Embryonic facial prominence (tissue), 1 donor: ENCODE measurements around the gene TEAD4.

Source experiments
- DNase-seq: peaks from one replicate; pipeline ENCODE4 v3.0.0-alpha.2; 2016; ENCODE audit errors: extremely low spot score

TEAD4 gene

DNA sequence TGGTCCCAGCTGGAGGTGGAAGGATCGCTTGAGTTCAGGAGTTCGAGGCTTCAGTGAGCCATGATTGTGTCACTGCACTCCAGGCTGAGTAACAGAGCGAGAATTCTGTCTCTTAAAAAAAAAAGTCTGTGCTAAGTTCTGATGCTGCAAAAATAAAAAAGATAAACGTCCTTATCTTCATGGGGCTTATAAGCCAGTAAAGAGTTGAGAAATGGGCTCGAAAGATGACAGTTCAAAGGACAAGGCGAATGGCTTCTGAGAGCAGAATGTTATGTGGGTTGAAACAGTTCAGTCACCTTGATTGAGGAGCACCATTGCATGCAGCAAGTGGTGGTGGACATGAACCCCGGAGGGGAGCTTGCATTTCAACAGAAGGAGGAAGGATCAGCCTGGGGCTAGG is 122.7 kb downstream of the TEAD4 start:
- no peak for DNase-seq

DNA sequence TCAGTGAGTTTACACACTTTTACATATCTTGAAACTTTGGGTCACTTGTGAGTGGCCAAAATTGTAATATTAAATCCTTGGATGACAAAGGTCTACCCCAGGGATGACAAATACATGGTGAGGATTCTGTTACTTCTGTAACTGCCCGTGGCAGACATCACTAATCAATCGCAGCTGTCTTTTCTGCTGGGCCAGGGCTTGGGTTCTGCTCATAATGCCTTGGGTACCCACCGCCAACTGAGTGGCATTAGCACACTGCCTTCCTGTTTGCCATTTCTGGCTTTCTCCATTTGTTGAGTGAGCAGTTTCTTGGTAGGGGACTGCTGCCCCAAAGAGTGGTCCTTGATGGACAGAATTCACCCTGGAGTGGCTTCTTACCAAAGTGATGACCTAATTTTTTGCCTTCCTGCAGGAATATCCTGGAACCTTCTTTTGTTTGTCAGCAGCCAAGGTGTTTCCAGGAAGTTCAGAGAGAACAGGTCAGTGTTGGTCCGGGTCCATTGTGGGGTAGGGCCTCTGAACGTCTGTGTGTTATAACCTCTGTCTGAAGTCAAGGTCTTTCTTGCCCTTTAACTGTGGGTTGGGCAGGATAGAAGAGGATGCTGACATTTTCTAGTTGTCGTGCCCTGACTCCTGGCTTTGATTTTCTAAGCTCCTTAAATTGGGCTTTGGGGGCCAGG is 124.2 kb downstream of the TEAD4 start:
- no peak for DNase-seq

DNA sequence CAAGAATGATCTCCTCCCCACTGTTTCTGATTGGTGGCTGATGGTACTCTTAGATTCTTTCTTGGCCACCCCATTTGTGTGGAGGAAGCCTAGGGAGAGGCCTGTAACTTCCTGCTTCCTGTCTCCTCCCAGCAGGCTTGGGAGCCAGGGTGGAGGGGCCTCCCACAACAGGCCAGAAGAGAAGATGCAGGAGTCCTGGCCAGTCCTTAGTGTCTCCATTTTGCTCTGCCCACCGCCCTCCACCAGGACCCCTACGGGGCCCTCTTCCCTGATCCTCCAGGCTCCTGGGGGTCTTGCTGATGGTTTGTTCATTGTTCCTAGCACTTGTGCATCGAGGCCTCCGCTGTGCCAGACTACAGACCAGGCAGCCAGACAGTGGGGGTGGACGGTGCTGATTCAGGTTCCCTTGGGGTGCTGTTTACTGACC is 124.7 kb downstream of the TEAD4 start:
- DNase-seq, result no peak

DNA sequence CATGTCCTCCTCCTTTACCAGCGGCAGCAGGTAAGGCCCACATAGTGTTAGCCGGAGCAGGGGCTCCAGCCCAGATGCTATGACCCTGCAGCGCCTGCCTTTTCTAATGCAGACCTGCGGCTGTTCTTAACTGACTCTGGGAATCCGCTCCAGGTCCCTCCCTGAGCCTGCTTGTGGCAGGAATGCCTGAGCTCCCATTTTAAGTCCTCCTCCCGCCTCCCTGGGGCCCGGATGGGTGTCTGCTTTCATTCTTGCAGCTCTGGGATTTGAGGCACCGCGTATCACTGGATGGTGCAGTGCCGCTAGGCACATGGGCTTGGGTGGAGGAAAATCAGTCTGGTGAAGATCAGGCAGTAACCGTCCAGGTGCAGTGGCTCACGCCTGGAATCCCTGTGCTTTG is 125.5 kb downstream of the TEAD4 start:
- no peak for DNase-seq

DNA sequence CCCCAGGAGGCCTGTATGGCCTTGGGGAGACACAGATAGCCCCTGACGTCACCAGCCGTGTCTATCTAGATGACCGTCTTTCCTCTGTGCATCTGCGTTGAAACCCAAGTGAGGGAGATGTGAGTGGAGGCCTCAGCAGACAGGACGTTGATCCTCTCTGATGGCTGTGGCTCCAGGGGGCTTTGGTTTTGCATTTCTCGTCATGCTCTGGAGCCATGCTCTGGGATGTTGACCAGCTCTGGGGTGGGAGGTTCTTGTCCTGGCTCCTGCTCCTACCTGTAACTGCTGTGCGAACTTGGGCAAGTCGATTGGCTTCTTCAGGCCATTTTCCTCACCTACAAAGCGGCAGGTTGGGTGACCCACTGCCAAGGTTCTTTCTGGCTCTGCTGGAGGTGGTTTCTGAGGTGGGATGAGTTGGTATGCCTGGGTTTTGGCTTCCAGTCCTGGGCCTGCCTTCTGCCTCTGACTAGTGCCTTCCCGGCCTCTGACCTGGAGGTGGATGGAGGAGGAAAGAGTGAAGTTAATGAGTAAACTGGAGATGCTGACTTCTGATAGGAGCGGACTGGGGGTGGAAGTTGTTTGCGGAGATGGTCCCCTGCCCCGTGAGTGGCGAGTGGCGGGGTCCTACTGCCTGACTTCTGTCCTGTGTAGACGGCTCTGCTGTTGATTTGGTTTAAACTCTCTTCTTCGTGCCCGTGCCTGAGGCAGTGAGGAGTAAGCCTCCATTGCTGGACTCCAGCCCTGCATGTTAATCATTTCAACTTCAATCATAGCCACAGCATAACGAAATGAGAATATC is 126.3 kb downstream of the TEAD4 start:
- no peak for DNase-seq

DNA sequence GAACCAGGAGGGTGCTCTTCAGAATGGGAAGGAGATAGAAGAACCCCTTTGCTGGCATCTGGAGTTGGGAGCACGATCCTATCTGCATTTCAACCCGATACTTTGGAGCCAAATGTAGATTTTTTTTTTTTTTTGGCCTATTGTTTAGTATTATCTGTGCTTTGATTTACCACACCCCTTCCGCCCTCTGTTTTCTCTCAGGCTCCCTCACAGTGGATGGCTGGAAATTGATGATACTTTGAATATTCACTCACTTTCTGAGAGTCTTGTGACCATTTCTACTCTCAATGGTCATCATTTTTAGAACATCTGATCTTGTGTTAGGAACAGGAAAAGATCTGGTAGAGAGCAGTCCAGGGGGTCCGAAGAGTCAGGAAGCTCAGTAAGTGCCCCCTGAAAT is 127.0 kb downstream of the TEAD4 start:
- DNase-seq, result no peak

DNA sequence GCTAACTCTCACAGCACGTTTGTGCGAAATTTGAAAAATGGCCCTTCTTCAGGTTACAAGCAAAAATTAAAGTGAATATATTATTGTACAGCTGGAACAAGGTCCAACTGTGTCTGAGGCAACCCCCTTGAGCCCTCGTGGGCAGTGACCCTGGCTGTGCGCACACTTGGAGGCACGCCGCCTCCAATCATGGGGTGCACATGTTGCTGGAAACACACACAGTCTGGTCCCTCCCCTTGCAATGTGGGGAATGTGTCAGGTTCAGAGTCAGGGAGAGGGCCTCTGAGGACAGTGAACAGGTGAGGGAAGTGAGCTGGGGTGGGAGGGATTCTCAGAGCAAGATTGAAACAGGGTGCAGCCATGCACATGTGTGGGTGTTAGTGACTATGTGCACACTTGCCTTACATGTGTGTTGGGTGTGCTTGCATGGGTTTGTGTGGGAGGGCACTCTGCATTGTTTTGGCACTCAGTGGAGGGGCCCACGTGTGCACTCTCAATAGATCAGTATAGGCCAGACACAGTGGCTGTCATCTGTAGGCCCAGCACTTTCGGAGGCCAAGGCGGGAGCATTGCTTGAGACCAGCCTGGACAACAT is 127.6 kb downstream of the TEAD4 start:
- DNase-seq, result no peak

DNA sequence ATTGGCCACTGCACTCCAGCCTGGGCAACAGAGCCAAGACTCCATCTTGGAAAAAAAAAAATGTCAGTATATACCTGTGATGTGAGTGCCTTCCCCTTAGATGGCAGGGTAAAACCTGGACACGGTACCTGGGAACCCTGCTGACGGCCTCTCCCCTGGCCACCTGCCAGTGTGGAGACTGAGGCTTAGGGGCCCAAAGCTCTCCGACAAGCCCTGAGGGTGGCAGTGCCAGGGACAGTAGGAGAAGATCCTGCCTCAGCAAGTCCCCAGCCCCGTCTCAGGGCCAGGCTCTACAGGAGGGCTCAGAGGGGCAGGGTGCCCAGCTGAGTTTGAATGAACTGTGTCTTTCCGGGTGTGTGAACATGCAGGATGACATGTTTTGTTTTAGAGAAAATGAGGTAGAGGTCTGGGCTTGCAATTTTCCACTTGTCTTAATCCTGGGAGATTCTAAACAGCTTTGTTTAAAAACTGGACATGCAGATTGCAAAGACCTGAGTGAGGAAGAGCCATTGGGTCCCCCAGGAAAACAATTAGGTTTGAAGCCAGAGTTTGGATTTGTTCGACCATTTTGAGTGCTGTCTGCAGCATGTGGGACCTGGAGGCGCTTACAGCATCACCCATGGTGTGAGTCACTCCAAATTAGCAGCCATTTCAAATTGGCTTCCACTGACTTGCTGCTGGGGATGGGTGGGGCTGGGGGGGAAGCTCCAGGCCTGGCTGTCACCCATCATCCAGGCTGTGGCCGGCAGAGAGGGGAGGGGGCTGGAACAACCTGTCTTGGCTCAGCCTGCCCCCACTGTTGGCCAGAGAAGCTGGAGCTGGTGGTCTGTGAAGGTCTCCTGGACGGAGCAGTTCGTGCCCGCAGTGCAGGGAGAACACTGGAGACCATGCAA is 128.8 kb downstream of the TEAD4 start:
- DNase-seq, result no peak

DNA sequence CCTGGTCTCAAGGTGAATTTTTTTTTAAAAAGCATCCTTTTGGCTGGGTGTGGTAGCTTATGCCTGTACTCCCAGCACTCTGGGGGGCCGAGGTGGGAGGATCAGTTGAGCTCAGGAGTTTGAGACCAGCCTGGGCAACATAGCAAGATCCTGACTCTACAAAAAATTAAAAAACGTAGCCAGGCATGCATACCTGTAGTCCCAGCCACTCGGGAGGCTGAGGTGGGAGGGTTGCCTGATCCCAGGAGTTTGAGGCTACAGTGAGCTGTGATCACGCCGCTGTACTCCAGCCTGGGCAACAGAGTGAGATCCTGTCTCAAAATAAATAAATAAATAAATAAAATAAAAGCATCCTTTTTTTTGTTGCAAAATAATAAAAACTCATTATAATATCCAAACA is 130.4 kb downstream of the TEAD4 start:
- no peak for DNase-seq
